SK-N-SH (cell line): ENCODE data around the gene C20orf144. TPM values are rescaled to one million over a fixed set of nuclear protein-coding genes. Genes with fewer than 3 reads are reported as not detected.

Experiments
- CTCF ChIA-PET: fragments of 300-600, 350-600 bp; formaldehyde crosslinking; extraction: SDS; loops from one replicate; lab custom pipeline; 2021; lab: Yijun Ruan, JAX
- POLR2A ChIA-PET: fragments of 350-600 bp; sonication (Branson Sonifier 250); formaldehyde crosslinking; extraction: SDS; loops from one replicate; lab custom pipeline; 2020; ENCODE audit warnings: antibody characterized with exemption, inconsistent platforms; lab: Yijun Ruan, JAX
- DNase-seq: peaks from one replicate; pipeline ENCODE4 v3.0.0; 2012
- H2AFZ ChIP-seq: fragments of 200-600 bp; sonication (generic); 2 replicates; pipeline ENCODE4 v1.8.1; 2016; ENCODE audit warnings: antibody characterized with exemption, mild to moderate bottlenecking, low read depth
- H3F3A ChIP-seq: fragments of 200-600 bp; sonication (generic); replicated peaks from 2 replicates; pipeline ENCODE3; 2016; ENCODE audit warnings: antibody characterized with exemption, mild to moderate bottlenecking; ENCODE audit not compliant: insufficient read depth
- H3K27ac ChIP-seq, 2 experiments: fragments of 200-500 bp in 1 of 2; fragments of 200-600 bp in 1 of 2; sonication (Bioruptor generic) in 1 of 2; sonication (generic), shearing (Covaris generic) in 1 of 2; 2 replicates each; pipeline versions ENCODE4 v1.5.1 to v1.6.1; 2014 to 2016; ENCODE audit warnings: low read depth in 2 of 2, inconsistent platforms in 1 of 2, low read length in 1 of 2, mild to moderate bottlenecking in 1 of 2, mixed read lengths in 1 of 2
- H3K27me3 ChIP-seq: fragments of 200-600 bp; sonication (generic), shearing (Covaris generic); 2 replicates; pipeline ENCODE4 v1.6.1; 2016; ENCODE audit warnings: mixed run types; ENCODE audit not compliant: insufficient read depth
- H3K36me3 ChIP-seq, 2 experiments: fragments of 200-500 bp in 1 of 2; fragments of 200-600 bp in 1 of 2; sonication (Bioruptor generic) in 1 of 2; sonication (generic) in 1 of 2; replicated peaks in 1 of 2; 2 replicates each; pipeline versions ENCODE3 to v1.5.1; 2014 to 2016; ENCODE audit warnings: low read length in 1 of 2, mild to moderate bottlenecking in 1 of 2; ENCODE audit not compliant: insufficient read depth in 2 of 2, control insufficient read depth in 1 of 2
- H3K4me1 ChIP-seq, 2 experiments: fragments of 200-500 bp in 1 of 2; fragments of 200-600 bp in 1 of 2; sonication (Bioruptor generic) in 1 of 2; sonication (generic), shearing (Covaris generic) in 1 of 2; 2 replicates each; pipeline versions ENCODE4 v1.5.1 to v1.6.1; 2014 to 2016; ENCODE audit warnings: low read depth in 1 of 2, low read length in 1 of 2, mixed run types in 1 of 2; ENCODE audit not compliant: insufficient read depth in 2 of 2, control insufficient read depth in 1 of 2
- H3K4me2 ChIP-seq: fragments of 200-600 bp; sonication (generic), shearing (Covaris generic); 2 replicates; pipeline ENCODE4 v1.6.1; 2017; ENCODE audit warnings: mixed run types
- H3K4me3 ChIP-seq, 2 experiments: fragments of 200-500 bp in 1 of 2; fragments of 200-600 bp in 1 of 2; sonication (Bioruptor generic) in 1 of 2; sonication (generic), shearing (Covaris generic) in 1 of 2; 2 replicates each; pipeline versions ENCODE4 v1.5.1 to v1.8.1; 2014 to 2016; ENCODE audit warnings: low read depth in 2 of 2, inconsistent platforms in 1 of 2, low read length in 1 of 2, mild to moderate bottlenecking in 1 of 2, mixed read lengths in 1 of 2, moderate library complexity in 1 of 2
- H3K79me2 ChIP-seq: fragments of 200-600 bp; sonication (generic); 2 replicates; pipeline ENCODE4 v1.8.1; 2017; ENCODE audit warnings: mild to moderate bottlenecking; ENCODE audit not compliant: insufficient read depth
- H3K9ac ChIP-seq: fragments of 200-600 bp; sonication (generic); 2 replicates; pipeline ENCODE4 v1.6.1; 2017; ENCODE audit warnings: mixed run types
- H3K9me2 ChIP-seq: fragments of 200-600 bp; sonication (generic); 2 replicates; pipeline ENCODE4 v1.6.1; 2017; ENCODE audit warnings: mixed run types
- H3K9me3 ChIP-seq: fragments of 200-600 bp; sonication (generic); 2 replicates; pipeline ENCODE4 v1.6.1; 2017; ENCODE audit warnings: mixed run types, mild to moderate bottlenecking, moderate library complexity
- H4K20me1 ChIP-seq: fragments of 200-600 bp; sonication (generic); 2 replicates; pipeline ENCODE4 v1.6.1; 2017; ENCODE audit warnings: mild to moderate bottlenecking, mixed run types; ENCODE audit not compliant: insufficient read depth
- ELF1 ChIP-seq: IDR thresholded peaks from 2 replicates; pipeline ENCODE4 v1.4.0; 2012
- EP300 ChIP-seq, 2 experiments: IDR thresholded peaks; 2 replicates each; pipeline versions ENCODE4 v1.4.0 to v1.6.1; 2012; ENCODE audit warnings: borderline replicate concordance in 1 of 2, low read depth in 1 of 2, low read length in 1 of 2
- EZH2phosphoT487 ChIP-seq: fragments of 200-600 bp; sonication (generic); IDR thresholded peaks from 2 replicates; pipeline ENCODE4 v1.6.1; 2017; ENCODE audit warnings: low read depth, mixed run types, mild to moderate bottlenecking, antibody characterized with exemption, moderate library complexity, borderline replicate concordance
- FOSL2 ChIP-seq: IDR thresholded peaks from 2 replicates; pipeline ENCODE4 v1.4.0; 2012; ENCODE audit warnings: low read depth, mild to moderate bottlenecking, moderate library complexity, borderline replicate concordance
- GABPA ChIP-seq: IDR thresholded peaks from 2 replicates; pipeline ENCODE4 v1.4.0; 2012; ENCODE audit warnings: low read depth, mild to moderate bottlenecking
- GATA2 ChIP-seq: sonication (generic); formaldehyde crosslinking; IDR thresholded peaks from 2 replicates; pipeline ENCODE4 v1.5.0; 2020; ENCODE audit warnings: mild to moderate bottlenecking, missing genetic modification reagents
- IRF3 ChIP-seq: fragments of 150-350 bp; IDR thresholded peaks from 2 replicates; pipeline ENCODE4 v1.6.1; 2016; ENCODE audit warnings: mild to moderate bottlenecking, low read depth, low read length
- MEF2A ChIP-seq: IDR thresholded peaks from 2 replicates; pipeline ENCODE4 v1.4.0; 2012; ENCODE audit warnings: low read depth, borderline replicate concordance
- MXI1 ChIP-seq: IDR thresholded peaks from 2 replicates; pipeline ENCODE4 v1.6.1; 2012; ENCODE audit warnings: mild to moderate bottlenecking, low read depth, low read length, improper control_type of control experiment
- NRF1 ChIP-seq: IDR thresholded peaks from 2 replicates; pipeline ENCODE4 v1.6.1; 2012; ENCODE audit warnings: low read depth, mild to moderate bottlenecking, low read length
- REST ChIP-seq: IDR thresholded peaks from 2 replicates; pipeline ENCODE4 v1.6.1; 2012; ENCODE audit warnings: mild to moderate bottlenecking, low read depth, low read length, moderate library complexity
- RFX5 ChIP-seq: IDR thresholded peaks from 2 replicates; pipeline ENCODE4 v1.6.1; 2012; ENCODE audit warnings: mild to moderate bottlenecking, improper control_type of control experiment, low read length
- RXRA ChIP-seq: IDR thresholded peaks from 2 replicates; pipeline ENCODE4 v1.4.0; 2012; ENCODE audit warnings: low read depth, mild to moderate bottlenecking, borderline replicate concordance
- SIN3A ChIP-seq: IDR thresholded peaks from 2 replicates; pipeline ENCODE4 v1.6.1; 2012; ENCODE audit warnings: low read depth, mild to moderate bottlenecking, low read length, moderate library complexity, borderline replicate concordance
- TAF1 ChIP-seq: IDR thresholded peaks from 2 replicates; pipeline ENCODE4 v1.6.1; 2012; ENCODE audit warnings: low read depth, mild to moderate bottlenecking, low read length, moderate library complexity, borderline replicate concordance
- TCF12 ChIP-seq: IDR thresholded peaks from 2 replicates; pipeline ENCODE4 v1.4.0; 2012
- TEAD4 ChIP-seq: IDR thresholded peaks from 2 replicates; pipeline ENCODE4 v1.4.0; 2012; ENCODE audit warnings: mild to moderate bottlenecking, borderline replicate concordance; ENCODE audit not compliant: insufficient read depth
- USF1 ChIP-seq: IDR thresholded peaks from 2 replicates; pipeline ENCODE4 v1.4.0; 2012; ENCODE audit warnings: low read depth, borderline replicate concordance
- USF2 ChIP-seq: fragments of 150-350 bp; IDR thresholded peaks from 2 replicates; pipeline ENCODE4 v1.6.1; 2017; ENCODE audit warnings: antibody characterized with exemption, low read length, low read depth, borderline replicate concordance
- WGBS: methylation state at CpG from one replicate; pipeline ENCODE4 v1.1.6; 2017; ENCODE audit warnings: low lambda C conversion rate; 5-methylcytosine and 5-hydroxymethylcytosine counted together
- polyA plus RNA-seq, 3 experiments: library from polyadenylated mRNA; depleted of rRNA; stranded (reverse); fragments of >200 nt; gene quantifications; 2 replicates each; pipeline ENCODE4 v1.2.3, GENCODE V29; 2012

C20orf144 gene
- polyA plus RNA-seq, 1 of the 3 experiments (the other 2 are of a cell fraction), result 0.12 TPM

GRCh38 chr20:33702861-33703260 lies 40.7 kb downstream of the C20orf144 start (continued):
- no peak for TF ChIP-seq IRF3
- TF ChIP-seq MEF2A, result no peak
- no peak for TF ChIP-seq MXI1
- no peak for TF ChIP-seq USF1
- no peak for TF ChIP-seq ELF1
- no peak for TF ChIP-seq FOSL2
- no peak for TF ChIP-seq RFX5
- TF ChIP-seq GABPA, result no peak
- peak; percentile 50; the same call in 1 of the 2 replicates for TF ChIP-seq GATA2 (CRISPR knock-in tag)
- 0 out of 4 replicates have a peak, but pooled peaks of 1 of the 2 experiments have one; percentile 23 for TF ChIP-seq EP300 (IDR thresholded peaks at IDR 0.05; ENCODE audit: borderline replicate concordance in 1 of 2, low read depth in 1 of 2, low read length in 1 of 2)

- no peaks in the 10 kb centered on the region for H3K79me2 ChIP-seq
- TF ChIP-seq RXRA (no peak), USF2 (no peak), REST (no peak), TAF1 (no peak), RFX5 (no peak), EP300 (IDR thresholded peaks at IDR 0.05; ENCODE audit: borderline replicate concordance in 1 of 2, low read depth in 1 of 2, low read length in 1 of 2) (no peak), FOSL2 (no peak), GATA2 (CRISPR knock-in tag) (no peak), TEAD4 (no peak), TCF12 (no peak), NRF1 (no peak), SIN3A (no peak), EZH2phosphoT487 (no peak), MXI1 (no peak), MEF2A (no peak)
- no peaks in the 10 kb centered on the region for H3K9me3 ChIP-seq
- no peak overlapping the region for H3K4me2 ChIP-seq
- 98% methylated on average over 6 of the region's 8 CpGs for WGBS
- CTCF ChIA-PET, result interaction anchor here (0.6 to 2.7 kb wide), 6 partner anchors 11 to 365 kb away, joined by 3 to 9 read pairs (median 3); no protein-coding TSS in a partner anchor
- no peaks in the 10 kb centered on the region for H3K27me3 ChIP-seq
- no peak overlapping the region for H2AFZ ChIP-seq
- H3F3A ChIP-seq, result no peaks in the 10 kb centered on the region
- DNase-seq, result no peak
- no peak overlapping the region for H3K9ac ChIP-seq
- peaks cover 0 to 5% of the 10 kb centered on the region in 2 experiments for H3K36me3 ChIP-seq
- no peaks in the 10 kb centered on the region for H3K9me2 ChIP-seq
- H3K27ac ChIP-seq, result peak overlapping the region in 1 of 2 experiments; percentile 78; a peak in 2 of 4 replicates
- no peak overlapping the region for H3K4me3 ChIP-seq
- H4K20me1 ChIP-seq, result no peaks in the 10 kb centered on the region
- H3K4me1 ChIP-seq, result peaks cover 0 to 15% of the 10 kb centered on the region in 2 experiments; a peak in 1 of 4 replicates
- POLR2A ChIA-PET, result interaction anchor here (1.3 kb wide), 1 partner anchor 17 kb away, joined by 3 read pairs; the partner anchor contains the start of gene PXMP4
These were observed 41.5 kb downstream of the C20orf144 start for GRCh38 chr20:33703498-33704137.
